ENCODE data around the gene HOXA10.
A peak's percentile ranks its signal among the peaks of the same experiment; 100 is the strongest.

Gene HOXA10

DNA sequence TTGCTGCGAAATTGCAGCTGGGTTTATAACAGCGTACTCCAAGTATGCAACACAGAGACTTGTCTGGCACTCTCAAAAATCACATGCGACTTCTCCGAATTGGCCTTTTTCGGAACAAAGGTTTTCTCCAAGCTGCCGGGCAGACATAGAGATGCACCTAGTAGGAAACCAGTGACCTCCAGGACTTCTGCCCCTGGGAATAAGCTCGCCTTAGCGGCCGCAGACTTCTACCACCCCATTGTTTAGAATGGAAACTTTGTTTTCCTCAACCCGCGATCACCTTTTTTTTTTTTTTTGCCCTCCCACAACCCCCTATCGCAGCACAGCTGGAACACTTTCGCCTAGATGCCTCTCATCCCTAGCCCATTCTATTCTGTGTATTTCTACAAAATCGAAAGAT lies 4.9 kb upstream of the HOXA10 start:
- DNase-seq: no peak

DNA sequence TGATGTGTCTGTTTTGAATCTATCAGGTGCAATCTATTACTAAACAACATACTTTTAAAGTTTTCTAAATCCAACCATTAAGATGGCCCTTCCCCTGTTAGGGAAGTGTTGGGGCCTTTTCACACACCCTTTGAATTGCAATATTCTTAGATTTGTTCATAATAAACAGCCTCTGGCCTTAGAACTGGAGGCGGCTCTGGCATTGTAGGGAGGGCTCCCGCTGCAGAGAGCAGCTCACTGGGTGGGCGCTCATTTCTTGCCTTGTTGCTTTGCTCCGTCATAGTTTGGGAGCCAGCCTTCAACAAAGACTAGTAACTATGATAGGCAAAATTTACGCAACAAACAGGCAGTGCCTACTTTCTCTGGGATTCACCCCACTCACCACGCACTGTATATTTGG lies 4.2 kb upstream of the HOXA10 start:
- DNase-seq: no peak

DNA sequence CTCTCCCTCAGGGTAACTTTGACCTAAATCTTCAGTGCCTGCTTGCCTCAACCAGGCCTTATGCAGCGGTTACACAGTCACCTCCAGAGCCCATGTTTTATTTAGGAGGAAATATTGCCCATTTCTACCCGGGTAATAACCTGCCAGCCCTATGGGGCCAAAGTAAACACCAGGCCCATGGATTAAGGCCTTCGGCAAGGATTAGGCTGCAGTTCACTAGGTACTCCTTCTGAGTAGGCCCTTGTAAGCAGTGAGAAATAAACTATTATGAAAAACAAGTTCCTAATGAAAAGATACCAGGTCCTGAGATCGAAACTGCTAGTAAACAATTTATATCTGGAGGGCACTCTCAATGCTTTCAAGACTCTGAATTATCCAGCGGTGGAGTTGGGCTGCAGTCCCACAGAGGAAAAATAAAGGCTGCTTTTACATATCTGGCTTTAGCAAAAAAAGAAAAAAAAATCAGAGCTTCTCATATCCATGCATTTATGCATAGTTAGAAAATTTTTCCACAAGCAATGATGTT lies 3.7 kb upstream of the HOXA10 start:
- no peak for DNase-seq

DNA sequence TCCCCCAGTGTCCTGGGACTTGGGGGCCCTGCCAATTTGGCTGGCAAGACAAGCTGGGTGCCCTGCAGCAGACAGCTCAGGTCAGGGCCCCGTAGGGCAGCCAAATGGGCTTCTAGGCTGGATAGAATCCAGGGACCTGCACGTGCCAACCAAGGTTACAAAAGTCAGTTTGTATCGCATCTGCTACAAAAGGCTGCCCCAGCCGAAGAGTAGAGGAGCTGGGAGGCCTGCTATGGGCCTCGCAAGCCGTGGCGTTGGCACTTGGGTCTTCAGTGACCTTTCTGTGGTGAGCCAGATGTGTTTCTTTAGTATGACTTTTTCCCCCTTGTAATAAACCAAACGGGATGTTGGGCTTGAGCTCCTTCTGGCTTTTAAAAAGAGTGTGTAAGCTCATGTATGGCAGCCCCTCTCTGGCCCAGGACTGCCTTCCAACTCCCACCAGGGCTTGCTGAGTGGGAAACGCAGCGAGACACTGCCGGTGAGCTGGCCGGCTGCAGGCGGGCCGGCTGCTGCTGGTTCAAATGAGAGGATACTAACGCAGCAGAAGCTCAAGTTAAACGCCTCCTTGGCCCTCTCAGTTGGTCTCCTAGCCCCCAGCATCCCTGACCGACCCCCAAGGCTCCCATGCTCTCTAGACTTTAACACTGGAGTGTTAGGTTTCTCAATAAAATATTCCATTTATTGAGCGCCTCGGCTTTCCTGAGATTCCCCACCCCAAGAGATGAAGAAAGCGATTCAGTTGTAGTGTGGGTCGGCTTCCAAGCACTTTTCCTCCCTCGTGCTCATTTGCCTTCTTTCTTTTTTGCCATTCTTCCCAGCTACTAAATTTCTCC lies 3.1 kb upstream of the HOXA10 start:
- DNase-seq: no peak

DNA sequence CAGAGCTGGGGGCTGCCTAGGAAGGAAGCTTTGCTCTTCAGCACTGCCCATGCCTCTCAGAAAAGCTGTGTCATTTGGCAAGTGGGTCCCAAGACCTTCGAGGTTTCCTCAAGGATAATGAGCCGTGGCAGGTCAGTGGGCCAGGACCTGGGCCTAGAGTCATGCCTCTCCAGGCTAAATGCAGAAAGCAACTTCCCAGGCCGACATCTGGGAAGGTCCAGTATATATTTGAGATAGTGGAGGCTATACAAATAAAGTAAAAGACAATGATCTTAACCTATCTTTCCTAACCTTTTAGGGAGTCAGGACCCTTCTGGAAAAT lies 2.4 kb upstream of the HOXA10 start:
- no peak for DNase-seq

DNA sequence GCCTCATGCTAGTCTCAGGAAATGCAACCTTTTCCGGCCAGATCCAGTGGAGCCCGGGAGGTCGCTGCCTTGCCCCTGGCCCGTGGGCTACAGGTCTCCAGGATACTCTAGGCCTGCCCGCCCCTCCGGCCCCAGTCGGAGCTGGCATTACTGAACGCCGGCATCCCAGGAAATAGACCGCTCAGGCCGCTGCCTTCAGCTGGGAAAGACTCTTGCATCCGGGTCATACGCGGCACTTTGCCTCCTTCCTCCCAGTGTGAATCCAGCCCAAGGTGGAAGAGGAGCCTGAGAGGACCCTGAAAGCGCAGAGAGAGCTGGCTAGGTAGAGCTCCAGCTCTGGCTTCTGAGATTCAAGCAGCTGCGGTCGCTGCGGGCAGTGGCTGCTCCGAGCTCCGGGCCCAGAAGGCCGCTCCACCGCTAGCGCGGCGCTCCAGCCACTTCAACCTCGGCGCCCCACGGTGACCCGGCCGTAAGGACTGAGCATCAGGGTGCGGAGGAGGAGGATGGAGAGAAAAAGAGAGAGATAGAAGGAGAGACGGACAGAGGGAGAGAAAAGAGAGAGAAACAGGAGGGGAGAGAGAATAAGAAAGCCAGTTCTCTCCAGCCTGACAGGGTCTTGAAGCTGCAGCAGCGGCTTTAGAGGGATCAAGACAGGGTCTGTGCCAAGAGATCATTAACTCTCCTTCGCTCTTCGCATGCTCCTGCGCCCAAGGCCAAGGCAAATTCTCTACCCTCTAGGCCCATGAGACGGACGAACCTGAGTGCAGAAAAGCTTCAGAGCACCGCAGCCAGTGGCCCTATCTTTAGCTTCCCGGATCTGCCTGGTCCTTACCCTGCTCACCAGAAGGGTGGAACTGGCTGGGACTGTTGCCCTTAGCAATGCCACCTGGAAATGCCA lies 1.8 kb upstream of the HOXA10 start:
- no peak for DNase-seq

DNA sequence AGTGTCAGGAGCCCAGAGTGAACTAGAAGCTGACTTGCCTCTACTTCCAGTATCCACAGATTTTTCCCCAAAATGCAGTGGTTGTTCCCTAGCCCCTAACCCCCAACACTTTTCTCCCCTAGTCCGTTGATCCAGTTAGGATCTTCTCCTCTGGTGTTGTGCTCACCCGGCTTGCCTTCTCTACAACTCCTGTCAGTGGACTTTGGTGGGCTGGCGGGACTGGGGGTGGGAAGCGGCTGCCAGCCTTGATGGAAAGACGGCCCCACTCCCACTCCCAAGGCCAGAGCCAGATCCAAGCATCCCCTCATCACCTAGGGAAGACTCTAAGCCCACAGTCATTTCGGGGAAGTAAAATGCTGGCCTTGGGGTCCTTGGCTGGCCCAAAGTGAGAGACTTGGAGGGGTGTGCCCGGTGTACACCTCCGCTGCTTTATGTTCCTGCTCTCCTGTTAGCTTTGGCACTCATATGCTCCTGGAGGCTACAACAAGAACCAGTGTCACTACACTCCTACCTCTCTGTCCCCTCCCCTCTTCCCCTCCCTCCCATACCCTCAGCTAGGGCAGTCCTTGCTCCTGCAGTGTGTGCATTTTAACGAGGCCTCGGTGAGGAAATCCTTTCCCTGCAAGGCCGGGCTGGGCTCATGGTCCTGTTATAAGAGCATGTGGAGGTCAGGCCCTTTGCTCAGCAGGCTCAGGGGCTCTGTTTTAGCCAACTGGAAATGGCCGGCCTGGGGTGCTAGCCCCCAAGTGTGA lies 930 bp upstream of the HOXA10 start:
- no peak for DNase-seq

DNA sequence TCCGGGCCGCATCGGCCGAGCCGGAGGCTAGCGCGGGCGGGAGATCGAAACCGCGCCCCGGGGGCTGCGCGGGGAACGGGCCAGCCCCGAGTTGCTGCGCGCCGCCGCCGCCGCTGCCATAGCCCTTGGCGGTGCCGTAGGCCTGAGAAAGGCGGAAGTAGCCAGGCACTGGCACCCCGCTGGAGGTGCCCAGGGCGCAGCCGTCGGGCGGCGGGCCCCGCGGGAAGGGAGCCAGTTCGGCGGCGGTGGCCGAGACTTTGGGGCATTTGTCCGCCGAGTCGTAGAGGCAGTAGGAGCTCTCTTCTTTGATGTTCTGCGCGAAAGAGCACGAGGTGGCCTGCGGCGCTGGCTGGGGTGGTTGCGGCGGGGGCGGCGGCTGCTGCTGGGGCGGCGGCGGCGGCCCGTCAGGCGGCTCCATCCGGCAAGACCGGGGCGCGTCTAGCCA lies 587 bp downstream of the HOXA10 start:
- DNase-seq: peak; percentile 33

DNA sequence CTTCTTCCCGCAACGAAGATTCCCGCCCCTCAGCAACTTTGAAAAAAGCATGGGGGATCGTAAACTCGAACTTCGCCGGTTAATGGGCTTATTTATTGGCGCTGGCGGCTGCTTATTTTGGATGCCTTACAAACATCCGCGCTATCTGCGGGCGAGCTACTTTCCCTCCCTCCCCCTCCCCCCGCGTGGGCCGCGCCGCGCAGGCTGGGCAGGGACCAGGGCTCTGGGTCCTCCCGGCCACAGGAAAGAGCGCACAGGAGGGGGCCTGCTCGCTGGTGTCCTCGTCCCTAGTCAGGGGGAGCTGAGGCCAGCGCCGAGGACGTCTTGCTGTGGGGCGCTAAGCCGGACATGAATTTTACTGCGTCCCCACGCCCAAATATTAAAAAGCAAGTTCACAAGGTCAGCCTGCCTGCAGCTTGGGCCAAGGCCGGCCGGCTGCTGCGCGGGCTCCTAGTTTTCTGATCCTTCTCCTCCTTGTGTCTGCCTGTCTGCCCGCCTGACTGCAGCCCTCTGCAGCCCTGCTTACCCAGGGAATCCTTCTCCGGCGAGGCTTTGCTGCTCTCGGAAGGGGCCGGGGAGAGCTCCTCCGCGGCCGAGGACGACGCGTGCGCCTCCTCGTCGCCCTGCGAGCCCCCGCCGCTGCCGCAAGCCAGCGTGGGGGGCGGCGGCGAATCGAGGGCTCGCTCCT lies 1.2 kb downstream of the HOXA10 start:
- no peak for DNase-seq

DNA sequence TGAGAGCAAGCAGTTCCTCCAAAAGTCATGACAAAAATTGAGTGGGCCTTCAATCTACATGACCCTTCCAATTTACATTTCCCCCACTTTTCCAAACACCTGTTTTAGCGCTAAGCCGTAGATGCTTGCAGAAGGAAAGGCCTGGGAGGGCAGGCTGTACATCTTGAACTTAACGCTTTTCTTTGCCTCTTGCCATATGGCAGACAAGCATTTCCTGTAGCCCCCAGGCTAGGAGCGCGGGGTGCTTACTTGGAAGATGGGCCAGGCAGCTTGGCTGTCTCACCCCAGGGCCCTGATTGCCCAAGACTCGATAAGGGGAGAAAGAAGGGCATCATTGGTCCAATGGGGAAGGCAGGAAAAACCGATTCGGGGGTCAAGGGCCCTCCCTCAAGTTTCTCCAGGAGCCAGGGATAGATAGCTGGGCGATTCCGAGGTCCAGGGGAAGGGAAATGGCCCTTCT lies 1.8 kb downstream of the HOXA10 start:
- no peak for DNase-seq

DNA sequence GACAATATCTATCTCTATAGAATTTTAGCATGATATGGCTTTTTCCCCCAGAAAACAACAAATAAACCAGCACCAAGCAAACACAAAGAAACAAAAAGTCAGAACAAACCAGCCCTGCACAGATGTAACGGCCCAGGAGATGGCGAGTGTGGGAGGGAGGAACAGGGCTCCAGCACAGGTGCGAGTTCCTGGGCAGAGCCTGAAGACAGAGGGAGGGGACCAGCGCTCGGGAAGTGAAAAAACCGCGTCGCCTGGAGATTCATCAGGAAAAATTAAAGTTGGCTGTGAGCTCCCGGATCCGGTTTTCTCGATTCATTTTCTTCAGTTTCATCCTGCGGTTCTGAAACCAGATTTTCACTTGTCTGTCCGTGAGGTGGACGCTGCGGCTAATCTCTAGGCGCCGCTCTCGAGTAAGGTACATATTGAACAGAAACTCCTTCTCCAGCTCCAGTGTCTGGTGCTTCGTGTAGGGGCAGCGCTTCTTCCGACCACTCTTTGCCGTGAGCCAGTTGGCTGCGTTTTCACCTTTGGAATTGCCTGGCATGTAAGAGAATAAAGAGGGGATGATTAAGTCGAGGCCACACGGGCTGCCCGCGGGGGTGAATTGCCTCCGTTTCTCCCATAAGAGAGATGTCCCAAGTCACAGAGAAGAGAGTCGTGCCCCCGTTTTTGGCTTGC lies 2.3 kb downstream of the HOXA10 start:
- no peak for DNase-seq

DNA sequence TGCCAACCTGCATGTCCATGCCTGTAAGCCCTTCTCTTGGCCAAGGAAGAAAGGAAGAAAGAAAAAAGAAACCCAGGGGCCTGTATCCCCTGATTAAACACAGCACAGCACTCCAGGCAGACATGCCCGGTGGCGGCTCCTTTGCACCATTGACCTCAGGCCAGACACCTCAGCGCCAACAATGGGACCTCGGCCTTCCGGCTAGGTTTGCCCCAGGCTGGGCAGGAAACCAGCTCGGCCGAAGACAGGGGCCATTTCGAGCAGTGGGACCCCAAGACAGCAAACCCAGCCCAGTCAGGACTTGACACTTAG lies 2.8 kb downstream of the HOXA10 start:
- DNase-seq: no peak

DNA sequence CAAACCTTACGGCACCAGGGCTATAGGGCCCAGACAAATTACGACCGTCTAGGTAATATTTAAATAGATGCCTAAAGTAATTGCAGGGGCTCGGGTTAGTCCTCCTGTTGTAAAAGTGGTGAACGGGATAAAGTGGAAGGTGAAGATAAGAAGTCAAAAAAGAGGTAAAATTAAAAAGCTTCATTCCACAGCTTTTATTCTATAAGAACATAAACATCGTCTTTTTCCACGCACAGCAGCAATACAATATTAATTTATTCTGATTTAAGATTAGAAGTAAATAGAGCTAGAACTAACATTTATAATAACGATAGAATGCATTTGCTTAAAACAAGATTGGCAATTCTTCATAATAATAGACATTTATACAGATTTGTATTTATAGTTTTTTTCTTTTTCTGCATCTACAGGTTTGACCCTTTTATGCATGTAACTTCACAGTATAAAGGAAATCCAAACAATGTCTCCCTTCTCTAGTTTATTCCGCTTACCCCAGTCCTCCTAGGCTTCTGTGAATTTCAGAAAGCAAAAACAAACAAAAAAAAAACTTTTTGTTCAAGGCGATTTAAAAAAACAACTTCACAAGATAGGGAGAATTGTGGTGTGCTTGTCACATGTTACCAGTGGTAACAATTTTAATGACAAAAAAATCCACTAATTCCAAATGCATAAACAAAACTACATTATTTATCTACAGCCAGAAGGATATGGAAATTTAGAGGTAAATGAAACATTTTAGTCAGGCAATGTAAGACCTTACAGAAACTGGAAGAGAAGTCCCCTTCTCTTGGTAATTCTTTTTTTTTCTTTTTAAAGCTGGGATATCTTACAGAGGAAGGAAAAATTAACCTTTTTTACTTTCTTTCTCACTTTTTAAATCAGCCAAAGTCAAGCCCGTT lies 3.4 kb downstream of the HOXA10 start:
- DNase-seq: no peak

DNA sequence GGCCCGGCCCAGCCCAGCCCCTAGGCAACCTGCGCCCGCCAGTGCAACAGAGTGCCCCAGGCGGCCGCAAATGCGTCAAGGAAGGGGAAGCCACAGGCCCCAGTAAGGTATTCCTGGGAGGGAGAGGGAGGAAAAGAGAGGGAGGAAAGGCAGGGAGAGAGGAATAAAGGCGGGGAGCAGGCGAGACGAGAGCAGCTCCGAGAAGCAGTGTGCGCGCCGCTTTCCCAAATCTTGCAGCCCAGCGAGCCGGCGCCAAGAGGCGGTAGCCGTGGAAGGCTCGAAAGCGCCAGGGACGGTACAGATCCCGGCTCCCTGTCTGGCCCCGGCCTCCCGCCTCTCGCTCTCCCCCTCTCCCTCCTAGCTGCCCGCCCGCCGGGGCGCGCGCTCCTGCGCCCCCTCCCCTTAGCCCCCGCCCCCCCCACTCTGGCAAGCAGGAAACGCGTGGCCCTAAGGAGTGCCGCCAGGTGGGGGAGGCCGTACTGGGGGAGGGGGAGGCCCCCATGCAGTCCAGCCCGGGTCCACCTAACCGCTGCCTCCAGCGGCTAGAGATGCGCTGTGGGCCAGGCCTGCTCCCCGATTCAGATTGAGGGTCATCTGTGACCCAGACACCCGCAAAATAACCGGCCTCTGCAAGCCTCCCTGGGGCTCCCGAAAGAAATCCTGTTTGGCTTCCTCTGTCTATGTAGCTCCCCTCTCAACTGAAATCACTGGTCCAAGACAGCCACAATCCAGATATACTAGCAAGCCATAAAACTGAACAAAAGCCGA lies 4.3 kb downstream of the HOXA10 start:
- no peak for DNase-seq

DNA sequence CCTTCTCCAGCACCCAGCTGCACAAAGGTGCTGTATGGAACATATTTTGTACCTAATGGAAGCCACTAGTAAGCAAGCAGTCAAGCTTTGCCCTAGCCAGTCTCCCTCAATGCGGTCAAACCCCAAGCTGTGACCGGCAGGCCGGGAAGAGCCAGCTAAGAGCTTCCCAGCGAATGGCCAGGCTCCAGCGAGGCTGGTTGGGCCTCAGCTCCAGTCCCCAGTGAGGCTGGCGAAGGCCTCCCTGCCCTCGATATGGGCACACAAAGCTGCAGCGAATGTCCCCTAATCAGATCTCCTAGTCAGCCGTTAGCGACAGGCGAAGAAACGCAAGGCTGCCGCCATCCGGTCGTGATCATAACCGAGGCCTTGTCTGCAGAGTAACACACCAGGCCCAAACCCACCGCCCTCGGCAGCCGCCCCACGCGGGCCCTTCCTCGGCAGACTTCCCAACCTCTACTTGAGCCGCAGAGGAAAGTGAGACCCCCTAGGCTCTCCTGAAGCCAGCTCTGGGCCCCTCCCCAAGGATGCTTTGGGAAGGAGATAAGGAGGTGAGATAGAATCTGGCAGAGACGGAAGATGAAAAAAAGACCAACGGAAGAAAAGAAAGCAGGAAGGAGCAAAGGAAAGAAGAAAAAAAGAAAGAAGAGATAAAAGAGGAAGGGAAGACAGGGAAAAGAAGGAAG lies 5.7 kb downstream of the HOXA10 start:
- no peak for DNase-seq

DNA sequence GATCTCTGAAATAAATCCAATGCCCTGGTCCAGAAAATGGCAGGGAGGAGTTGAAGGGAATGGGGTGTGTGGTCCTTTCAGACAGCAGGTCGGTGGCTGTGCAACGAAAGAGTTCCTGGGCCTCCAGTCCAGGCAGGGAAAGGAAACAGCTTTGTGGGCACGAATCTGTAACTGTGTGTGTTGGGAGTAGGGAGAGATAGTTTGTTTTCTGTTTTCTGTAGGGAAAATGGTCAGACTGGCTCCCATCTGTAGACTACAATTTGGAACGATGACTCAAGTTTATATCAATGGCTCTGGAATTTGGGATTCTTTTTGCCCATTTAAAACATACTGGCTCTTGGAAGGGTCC lies 6.2 kb downstream of the HOXA10 start:
- DNase-seq: no peak

DNA sequence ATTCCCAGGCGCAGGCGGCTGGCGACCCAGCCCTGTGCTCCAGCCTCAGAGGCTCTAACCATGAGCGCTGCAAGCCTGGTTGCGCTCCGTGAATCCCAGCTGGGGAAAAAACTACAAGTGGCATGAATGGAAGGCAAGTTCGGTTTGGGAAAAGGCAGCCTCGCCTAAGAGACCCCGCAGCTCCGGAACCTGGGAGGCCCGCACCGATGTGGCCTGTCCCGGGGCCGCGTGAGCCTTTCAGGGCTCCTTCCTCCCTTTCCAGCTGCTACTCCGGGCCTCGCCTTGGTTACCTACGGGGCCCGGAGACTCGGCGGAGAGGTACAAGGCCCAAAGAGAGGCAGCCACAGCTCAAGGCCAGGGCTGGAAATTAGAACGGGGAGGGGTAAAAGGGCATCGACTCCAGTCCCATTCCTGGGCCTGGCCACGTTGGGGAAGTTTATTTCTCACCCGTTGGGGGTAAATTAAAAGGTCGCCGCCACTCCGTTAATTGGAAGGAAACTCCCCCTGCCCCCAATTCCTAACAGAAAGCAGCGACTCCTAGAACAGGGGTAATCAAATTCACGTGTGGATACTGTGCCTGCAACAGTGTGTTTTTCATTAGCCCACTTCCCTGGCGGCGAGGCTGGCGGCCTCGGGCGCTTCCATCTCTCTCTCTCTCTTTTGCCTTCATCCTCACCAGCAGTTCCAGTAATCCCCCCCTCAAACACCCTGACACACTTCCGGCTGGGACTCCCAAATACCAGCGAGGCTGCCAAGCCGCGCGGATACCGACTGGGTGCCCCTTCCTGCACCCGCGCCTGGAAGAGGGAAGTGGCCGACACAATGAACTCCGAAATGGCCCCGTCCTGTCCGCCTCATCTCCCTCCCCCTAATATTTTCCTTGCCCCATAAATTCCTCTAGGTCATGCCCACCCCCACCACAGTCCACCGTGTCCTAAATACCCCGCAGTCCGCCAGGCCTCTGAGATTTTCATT lies 7.3 kb downstream of the HOXA10 start:
- no peak for DNase-seq

DNA sequence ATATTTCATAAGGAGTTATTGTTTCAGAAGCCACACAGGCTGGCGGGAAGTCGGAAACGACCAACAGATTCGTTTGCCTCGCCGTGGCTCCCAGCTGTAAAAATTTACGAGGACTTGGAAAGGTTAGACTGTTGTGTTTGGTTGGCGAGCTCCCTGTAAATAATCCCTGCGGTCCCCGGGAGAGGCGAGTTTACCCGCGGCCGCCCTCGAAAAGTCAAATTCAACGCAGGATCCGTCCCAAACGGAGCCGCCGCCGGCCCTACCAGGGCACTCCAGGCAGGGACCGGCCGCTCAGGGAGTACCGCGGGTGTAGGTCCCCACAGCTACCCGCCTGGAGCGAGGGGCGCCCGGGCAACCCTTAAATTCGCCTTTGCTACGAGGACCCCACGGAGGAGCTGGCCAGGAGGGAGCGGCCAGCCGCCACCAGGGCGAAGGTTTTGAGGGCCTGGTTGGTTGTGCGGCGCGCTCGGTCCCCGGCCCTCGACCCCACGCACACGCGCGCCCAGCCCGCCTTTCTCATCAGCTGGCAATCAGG lies 8.1 kb downstream of the HOXA10 start:
- no peak for DNase-seq
